HG03066 (cell line): Measurements from ENCODE around the gene PRR20G.

Experiments used
- ATAC-seq: cut with Tn5 transposase; IDR thresholded peaks from one replicate; pipeline ENCODE4 v1.9.1; 2021; ENCODE audit warnings: low read depth; ENCODE audit not compliant: unreplicated experiment

The PRR20G gene

DNA sequence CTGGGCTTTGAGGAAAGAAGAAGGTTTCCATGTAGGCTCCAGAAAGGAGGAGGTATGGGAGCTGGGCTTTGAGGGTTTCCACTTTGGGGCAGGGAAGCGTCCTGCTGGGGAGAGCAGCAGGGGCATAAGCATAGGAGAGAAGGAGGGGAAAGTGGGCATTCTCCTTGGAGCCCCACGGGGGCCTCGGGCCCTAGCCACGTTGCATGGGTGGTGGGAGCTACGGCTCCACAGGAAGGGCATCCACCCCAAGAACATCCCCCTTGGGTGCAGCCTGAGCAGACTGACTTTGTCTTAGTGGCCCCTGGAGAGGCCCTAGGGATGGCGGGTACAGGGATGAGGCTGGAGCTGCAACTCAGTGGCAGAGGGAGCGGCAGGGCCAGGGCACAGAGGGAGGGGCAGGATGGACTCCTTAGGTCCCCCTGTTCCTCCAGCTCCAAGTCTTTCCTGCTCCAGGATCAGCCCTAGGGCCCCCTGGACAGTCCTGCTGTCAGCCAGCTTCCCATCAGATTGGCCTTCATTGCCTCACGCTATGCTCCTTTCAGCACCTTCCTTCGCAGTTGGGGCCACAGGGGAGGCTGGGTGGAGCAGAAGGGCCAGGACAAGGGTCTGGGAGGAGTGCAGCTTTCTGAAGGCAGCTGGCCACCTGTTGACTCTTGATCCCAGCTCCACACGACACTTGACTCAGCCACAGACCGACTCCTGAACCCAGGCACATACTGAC lies 22.9 kb downstream of the PRR20G start:
- no peak for ATAC-seq

DNA sequence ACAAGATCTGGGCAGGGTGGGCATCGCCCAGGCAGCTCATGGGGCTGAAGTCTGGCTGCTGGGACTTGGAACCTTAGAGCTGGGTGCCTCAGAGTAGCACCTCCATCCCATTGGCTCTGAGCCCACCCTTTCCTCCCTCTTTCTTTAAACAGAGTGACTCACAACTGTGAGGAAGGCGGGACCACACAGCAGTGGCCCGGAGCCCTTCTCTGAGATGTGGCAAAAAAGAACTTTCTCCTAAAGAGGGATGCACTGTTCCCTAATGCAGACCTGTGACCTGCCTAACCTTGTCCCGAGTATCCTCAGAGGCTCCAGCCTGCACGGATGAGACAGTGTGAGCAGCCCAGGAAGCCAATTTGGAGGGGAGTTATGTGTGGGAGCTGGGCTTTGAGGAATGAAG lies 23.6 kb downstream of the PRR20G start:
- ATAC-seq = no peak

DNA sequence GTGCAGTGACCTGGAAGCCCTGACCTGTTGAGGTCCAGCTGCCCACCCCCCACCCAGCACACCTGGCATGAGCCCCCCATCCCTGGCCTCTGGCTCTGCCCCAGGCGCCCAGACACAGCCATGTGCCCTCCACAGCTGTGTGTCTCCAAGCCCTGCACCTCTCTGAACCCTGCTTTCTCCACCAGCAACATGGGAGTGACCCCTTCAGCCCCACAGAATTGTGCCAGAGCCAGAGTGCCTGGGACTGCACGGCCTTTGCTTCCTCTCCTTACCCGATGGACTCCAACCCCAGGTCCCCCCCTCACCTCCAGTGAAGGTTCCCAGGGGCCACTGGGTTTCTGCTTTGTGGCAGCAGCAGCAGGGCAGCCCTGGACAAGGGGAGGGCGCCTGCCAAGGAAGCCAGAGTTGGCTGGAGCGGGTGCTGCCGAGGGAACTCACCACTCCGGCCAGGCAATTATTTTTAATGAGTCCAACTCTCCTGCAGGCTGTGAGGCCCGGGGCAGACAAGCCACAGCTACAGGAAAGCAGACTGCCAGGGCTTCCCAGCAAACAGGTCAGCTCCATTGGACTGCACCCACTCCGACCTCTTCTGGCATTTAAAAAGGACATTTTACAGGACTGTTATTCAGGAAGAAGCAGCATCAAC lies 24.1 kb downstream of the PRR20G start:
- no peak for ATAC-seq

DNA sequence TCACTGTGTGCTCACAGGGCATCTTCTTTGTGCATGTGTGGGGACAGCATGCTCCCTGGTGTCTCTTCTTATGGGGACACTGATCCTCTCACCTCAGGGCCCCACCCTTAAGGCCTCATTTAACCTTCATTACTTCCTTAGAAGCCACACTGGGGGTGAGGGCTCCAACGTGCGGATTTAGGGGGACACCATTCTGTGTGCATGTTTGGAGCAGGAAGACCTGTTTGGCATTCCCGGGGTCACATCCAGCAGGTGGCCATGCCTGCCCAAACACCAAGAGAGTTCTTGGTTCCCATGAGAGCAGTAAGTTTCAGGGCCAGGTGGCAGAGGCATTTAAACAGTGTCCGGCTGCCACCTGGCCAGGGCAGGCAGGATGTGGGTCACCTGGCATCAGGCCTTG lies 24.8 kb downstream of the PRR20G start:
- no peak for ATAC-seq

DNA sequence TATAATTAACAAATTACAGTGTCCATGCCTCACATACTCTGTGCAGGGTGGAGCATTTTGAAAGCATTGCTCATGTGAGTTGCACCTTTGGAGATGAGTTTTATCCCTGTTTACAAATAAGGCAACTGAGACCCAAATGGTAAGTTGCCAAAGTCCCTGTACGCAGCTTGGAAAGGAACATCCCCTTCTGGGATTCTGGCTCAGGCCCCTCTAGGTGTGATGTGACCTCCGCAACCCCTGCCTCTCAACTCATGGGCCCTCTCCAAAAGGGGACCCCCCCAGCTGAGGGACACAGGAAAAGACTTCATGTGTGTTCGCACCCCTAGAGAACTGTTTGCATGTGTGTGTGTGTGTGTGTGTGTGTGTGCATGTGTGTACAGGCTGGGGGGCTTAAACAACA lies 25.3 kb downstream of the PRR20G start:
- ATAC-seq = no peak

DNA sequence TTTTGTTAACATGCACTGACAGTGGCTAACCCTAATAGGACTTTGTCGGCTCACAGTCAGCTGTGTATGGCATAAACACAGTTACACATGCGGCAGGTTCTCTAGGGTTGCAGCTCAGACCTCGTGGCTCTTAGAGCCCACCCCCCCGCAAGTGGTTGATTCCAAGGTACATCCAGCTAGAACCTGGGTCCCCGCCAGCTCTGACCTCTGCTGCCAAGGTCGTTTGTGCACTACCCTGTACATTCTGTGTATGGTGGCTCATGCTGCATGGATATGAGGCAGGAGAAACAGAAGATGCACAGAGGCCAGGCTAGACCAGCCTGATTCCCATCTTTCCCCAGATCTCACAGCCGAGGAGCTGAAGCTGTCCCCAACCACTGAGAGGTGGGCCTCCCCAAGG lies 25.9 kb downstream of the PRR20G start:
- no peak for ATAC-seq

DNA sequence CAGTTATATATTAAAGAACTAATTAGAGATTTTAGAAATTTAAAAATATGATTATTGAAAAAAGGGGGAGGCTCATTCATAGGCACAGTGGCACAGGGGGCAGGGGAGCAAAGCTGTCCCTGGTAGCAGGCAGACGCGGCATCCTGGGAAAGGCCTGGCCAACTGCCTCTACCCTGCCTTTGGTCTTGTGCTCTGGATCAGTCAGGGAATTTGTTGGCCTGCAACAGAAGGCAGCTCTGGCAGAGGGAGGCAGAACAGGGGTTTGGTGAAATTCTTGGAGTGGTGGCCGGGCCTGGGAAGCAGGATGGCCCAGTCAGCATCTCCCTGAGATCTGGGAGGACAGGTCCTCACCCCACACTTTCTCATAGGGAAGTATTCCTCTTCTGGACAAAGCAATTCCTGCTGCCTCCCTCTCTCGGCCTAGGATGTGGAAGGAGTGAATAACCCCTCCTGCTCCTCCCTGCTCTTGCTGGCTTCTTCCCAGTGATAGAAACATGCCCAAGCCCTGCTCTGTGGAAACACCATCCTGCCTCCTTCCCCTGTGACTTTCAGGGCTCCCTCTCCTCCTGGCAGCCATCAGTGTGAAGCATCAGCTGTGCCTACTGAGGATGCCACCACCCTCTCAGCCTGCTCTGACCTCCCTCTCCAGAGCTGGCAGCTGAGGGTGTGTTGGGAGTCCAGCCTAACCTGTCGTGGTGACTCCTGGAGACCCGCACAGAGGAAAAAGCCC lies 26.9 kb downstream of the PRR20G start:
- no peak for ATAC-seq

DNA sequence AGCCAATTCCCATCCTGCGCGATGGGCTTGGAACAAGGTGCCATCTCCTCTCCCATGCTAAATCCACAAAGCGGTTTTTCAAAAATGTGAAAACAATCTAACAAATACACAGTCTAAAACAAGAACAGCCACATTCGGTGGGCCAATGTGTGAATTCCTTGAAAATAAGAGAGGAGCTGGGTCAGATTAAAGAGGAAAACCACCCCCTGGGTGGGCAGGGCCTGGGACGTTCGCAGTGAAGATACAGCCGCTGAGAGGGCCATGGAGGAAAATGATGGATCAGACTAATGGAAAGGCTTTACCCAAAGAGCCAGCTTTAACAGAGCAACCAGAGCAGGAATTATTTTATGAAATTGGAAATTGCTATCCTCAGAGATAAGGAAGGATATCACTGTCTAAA lies 27.4 kb downstream of the PRR20G start:
- ATAC-seq = no peak

DNA sequence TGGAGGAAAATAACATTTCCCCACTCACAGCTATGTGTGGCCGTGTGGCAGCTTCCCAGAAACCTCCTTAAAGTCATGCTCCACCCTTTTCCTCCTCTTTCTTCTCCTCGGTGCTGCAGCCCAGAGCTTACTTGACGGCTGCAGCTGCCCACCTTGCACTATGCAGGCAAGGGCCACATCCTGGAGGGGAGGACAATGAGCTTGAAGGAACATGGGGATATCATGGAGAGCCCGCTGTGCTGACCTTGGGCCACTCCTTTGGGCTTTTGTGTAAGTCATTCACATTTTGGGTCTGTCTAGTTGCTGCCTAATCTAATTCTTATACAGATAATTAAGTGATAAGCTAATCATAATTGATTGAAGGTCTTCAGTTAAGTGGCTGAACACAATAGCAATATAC lies 28.0 kb downstream of the PRR20G start:
- no peak for ATAC-seq

DNA sequence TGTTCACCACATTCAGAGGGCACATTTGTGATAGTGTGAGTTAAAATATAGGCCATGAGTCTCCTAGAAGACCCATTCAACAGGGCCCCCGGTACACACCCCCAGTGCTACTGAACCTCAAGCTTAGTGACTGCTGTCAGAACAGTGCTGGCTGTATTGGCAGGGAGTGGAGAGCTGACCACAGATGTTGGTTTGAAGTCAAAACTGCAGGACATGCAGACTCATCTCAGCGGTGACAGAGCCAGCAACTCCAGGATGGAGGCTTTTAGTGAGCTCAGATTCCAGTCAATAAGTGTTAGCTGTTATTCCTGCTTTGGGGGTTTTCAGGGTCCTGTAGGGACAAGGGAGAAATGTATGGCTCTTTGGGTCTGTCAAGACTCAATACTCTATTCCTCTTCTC lies 29.1 kb downstream of the PRR20G start:
- ATAC-seq = no peak

DNA sequence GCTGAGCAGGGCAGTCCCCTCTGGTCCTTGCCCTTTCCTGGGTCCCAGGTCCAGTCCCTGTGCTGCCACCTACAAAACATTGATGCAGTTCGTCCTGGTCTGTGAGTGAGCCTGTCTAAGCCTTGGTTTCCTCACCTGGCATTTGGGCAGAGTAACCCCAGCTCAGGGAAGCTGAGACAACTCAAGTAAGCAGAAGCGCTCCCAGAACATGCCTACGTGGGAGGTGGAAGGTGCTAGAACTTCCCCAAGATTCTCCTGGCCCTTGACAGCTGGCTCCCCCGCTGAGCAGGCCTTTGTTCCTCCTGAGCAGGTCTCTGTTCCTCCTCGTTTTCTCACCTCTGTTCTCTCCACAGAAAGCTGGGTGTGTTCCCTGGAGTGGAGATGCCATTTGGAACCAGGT lies 30.5 kb downstream of the PRR20G start:
- ATAC-seq = no peak

DNA sequence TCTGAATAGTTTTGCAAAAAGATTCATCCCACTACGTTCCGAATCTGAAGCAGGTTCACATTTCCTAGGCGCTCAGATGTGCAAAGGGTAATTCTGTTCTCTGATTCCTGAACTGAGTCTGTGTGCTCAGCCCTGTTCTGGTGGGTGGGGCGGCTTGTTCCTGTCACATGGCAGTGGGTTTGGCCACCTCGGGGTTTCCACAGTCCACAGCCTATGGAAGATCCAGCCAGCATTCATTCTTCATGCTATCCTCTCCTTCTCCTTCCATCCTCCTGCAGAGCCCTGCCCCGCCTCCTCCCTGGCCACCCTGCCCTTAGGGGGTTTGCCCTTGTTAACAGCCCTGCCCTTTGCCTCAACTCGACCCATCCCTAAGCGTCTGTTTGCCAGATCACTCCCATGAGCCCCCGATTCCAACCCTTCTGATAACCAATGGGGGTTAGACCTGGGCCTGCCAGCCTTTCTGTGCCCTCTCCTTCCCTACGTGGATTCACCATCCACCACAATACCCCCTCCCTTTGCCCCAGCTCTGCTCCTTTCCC lies 31.0 kb downstream of the PRR20G start:
- ATAC-seq = no peak

DNA sequence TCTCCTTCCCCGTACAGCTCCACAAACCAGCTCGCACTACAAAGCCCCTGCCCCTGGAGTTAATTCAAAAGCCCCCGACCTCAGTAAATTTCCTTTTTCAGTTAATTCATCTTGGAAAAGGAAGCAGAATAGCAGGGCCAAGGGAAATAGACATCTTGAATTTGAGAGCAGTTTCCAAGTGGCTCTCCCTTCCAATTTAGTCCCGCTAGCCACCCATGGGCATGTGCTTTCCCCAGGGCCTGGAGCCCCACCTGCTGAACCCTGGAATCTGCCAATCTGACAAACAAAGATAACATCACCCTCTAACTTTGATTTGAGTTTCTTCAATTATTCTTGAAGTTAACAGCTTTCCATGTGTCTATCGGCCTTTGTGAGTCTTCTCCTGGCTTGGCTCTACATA lies 31.7 kb downstream of the PRR20G start:
- no peak for ATAC-seq

DNA sequence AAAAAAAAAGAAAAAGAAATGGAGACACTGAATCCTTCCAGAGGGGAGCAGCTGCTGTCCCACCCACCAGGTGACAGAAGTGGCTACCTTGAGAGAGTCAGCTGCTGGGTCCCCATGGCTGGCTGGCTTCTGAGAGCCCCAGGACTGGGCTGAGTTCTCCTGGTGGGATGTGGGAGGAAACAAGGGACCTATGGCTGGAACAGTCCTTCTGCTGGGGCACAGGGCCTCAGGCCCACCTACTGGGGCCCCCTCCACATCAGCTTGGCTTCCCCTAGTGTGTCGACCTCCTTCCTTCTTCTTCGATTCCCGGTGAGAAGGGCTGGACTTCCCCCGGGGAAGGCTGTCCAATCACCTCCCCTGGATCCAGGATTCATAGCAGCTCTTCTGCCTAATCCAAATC lies 32.3 kb downstream of the PRR20G start:
- ATAC-seq = no peak

DNA sequence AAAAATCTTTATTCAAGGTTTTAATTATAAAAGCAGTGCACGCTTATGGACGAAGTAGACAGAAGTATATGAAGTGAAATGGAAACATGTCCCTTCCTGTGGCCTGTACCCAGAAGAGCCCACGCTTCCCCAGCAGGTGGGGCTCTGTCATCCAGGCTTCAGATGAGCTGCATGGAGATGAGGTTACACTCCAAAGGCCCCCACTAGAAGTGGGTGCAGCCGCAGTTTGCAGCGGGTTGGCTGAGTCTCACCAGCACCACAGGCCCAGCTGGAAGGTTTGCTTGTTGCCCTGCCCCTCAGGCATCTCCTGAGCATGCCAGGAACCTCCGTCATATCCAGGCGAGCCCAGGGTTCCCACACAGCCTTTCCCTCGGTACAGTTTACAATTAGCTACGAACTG lies 33.1 kb downstream of the PRR20G start:
- ATAC-seq = no peak

DNA sequence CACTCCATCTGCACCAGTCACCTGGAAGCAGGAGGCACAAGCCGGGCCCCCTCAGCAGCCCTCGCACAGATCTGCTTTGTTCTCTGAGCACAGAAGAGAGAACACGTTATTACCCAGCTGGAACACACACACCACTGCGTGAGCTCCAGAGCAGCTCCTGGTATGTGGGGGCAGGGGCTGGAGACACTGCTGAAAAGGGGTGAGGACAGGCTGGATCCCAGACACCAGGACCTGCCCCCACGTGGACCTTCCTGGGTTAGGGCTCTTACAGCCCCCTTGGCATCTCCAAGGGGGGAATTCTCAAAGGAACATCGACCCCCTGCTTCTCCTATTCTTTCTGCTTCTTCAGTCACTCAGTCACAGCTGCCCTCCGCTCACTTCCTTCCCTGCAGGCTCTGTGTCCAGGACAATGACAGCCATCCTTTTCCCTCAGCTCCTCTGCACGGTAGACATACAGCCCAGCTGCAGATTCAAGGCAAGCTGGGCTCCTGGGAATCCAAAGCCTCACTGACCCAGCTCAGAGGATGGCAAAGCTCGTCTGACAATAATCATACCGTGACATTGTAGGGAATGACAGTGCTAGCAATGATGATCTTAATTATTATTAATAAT lies 33.7 kb downstream of the PRR20G start:
- no peak for ATAC-seq

DNA sequence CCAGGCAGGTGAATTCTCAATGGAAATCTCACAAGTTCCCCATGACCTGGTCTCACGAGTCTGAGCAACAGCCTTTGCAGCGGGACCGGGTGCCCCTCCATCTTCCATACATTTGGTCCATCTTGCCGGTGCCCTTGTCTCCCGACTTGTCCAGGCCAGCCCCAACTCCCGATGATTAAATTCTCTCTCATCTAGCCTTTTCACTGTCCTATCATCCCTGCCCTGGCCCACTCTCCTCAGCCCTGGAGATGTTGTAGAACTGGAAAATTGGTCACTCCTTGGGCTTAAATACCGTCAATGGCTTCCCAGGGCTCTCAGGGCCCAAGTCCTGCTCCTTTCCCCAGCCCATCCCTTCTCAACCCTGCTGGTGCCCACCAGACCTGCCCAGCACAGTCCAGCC lies 34.4 kb downstream of the PRR20G start:
- ATAC-seq = no peak

DNA sequence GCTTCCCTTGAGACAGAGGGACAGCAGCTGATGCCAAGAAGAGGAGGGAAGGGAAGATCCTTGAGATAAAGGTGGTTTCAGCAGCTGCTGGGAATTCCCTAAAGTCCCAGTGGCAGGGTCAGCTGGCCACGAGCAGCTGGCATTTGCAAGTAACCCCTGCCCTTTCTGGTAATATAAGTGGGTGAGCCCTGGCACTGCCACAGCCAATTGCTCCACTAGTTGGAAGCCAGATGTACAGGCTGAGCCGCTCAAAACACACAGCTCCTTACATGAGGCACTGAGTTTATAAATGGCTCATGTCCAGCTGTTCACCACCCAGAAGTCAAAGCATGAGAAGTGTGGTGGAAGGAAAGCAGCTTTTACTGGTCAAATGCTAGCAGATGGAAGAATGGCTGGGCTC lies 35.4 kb downstream of the PRR20G start:
- no peak for ATAC-seq

DNA sequence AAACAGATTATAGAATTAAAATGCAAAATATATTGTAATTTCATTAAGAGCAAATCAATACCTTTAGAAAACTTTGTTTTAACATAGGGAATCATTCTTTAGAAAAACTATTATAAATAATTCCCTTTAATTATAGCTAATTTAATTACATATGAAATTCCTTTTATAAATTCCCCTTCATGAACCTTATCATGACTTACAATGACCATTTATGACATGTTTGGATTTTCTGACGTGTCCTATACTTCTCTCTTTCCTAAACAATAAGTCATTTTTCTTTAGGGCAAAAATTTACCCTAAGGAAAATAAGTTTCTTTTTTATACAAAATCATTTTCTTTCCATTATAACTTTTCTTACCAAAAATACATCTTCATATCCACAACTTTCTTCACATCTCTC lies 37.8 kb downstream of the PRR20G start:
- ATAC-seq = no peak

DNA sequence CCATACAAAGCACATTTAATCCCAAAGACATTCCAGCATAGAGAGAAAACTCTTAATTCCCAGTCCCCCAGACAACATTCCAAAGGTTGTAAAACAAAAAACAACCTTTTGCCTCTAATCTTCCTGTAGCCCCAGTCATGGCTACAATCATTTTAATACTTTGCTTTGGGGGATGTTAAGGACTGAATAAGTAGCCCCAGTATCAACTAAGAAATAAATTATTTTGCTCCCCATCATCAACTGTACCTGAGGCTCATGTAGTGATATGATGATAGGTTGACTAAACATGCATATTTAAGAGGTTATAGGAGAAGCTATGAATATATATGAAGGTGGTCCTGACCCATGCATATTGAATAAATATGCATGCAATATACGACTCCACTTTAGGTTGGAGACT lies 40.6 kb downstream of the PRR20G start:
- ATAC-seq = no peak

DNA sequence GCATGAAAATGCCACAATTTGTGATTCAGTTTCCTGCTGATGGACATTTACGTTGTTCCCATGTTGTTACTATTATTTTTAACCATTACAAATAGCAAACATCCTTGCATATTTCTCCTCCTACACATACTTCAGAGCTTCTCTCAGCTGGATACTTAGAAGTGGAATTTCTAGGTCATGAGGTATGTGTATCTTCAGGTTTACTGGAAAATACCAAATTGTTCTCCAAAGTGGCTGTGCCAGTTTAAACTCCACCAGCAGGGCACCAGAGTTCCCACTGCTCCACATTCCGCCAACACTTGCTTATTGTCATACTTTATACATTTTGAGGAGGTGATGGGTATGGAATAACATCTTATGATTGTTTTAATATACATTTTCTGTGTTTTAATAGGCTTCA lies 49.2 kb downstream of the PRR20G start:
- no peak for ATAC-seq
